GM19025 (cell line): ENCODE data around the gene ARHGAP9.

ENCODE experiments used
- ATAC-seq: cut with Tn5 transposase; IDR thresholded peaks from one replicate; pipeline ENCODE4 v1.9.1; 2021; ENCODE audit warnings: mild to moderate bottlenecking, low read depth, moderate library complexity; ENCODE audit not compliant: unreplicated experiment

ARHGAP9 gene

DNA sequence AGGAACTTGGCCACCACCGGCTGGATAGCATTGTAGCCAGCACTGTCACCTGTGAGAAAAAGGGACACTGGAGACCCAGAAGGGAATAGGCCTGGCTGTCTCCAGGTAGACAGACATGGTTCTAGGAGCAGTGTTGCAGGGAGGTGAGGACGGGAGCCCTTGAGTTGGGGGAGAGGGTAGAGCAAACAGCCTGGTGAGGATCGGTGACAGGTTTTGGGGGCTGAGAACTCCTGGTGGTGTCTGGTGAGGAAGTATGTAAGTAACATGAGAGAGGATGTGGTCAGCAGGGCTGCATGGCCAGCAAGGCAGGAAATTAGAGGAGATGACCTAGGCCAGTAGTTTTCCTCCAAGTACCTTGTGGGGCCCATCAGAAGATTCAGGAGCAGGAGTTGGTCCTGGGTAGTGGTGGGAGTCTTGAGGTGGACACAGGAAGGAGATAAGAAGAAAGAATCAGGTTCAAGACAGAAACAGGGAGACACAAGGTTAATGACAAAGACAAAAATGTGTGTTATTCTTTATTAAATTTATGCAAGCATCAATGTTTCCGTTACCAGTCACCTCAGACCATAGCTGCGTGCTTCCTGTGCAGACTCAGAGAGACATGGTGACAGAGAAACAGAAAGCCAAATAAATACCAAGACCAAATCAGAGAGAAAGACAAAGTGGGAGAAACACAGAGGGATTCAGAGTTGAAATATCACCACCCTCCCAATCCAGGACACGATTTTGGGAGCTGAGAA lies at the start of gene ARHGAP9:
ARHGAP9 (minus strand) TSS at position 491 of the 740 bp plus-strand sequence; CDS start at position 31, 460 bp downstream.
- no peak for ATAC-seq

DNA sequence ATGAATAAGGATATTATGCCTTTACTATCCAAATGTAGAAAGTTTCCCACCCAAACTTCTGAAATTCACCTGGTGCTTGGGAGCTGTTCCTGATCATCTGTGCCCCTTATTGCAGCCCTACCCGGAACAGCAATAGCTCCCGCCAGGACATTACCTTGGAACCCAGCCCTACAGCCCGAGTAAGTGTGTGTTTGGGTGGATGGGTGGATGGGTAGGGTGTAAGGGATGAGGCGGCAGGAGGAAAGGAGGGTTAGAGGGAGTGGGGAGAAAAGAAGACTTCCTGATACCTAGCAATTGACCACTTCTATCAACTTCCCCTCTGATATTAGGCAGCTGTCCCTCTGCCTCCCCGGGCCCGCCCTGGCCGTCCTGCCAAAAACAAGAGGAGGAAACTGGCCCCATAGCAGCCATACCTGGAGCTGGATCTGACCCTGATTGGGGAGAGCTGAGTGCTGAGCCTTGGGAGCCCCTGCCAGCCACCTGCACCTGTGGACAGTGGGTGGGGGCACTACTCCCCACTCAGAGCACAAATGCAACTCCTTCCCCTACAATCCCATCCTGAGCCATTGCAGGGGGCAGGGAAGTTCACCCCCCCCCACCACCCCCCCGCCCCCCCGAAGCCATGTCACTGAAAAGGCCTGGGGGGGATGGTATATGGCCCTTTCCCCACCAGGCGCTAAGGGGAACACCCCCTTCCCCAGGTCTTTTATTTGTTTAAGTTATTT lies 49.3 kb upstream of the ARHGAP9 start:
- no peak for ATAC-seq

DNA sequence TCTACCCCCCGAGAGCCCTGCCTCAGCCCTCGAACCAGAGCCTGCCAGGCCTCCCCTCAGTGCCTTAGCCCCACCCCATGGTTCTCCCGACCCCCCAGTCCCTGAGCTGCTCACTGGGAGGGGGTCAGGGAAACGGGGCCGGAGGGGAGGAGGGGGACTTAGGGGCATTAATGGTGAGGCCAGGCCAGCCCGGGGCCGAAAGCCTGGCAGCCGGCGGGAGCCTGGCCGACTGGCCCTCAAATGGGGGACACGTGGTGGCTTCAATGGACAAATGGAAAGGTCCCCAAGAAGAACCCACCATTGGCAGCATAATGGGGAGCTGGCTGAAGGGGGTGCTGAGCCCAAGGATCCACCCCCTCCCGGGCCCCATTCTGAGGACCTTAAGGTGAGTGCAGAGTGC lies 48.5 kb upstream of the ARHGAP9 start:
- ATAC-seq, result no peak

DNA sequence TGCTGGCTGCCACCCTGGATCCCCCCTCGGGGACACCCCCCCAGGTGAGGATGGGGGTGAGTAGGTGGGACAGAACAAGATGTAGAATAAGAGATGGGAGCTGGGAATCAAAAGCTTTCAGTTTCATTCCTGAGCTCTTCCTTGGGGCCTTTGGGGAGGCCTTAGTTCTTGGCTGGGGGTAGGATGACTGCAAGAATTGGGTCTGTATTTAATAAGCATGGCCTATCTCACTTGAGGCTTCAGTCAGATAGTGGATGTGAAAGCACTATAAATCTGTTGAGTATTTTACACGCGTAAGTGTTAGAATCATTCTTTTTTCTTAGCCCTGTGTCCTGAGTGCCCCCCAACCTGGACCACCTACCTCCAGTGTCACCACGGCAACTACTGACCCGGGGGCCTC lies 47.5 kb upstream of the ARHGAP9 start:
- ATAC-seq, result no peak

DNA sequence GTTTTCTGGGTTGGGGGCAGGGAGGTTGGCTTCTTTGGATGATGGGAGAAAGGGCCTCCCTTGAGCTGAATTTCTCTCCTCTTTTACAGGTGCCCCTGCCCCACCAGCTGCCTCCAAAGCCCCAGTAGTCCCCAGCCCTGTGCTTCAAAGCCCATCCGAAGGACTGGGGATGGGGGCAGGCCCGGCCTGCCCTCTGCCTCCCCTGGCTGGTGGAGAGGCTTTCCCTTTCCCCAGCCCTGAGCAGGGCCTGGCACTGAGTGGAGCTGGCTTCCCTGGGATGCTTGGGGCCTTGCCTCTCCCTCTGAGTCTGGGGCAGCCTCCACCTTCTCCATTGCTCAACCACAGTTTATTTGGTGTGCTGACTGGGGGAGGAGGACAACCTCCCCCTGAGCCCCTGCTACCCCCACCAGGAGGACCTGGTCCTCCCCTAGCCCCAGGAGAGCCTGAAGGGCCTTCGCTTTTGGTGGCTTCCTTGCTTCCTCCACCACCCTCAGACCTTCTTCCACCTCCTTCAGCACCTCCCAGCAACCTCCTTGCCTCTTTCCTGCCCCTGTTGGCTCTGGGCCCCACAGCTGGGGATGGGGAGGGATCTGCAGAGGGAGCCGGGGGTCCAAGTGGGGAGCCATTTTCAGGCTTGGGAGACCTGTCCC lies 46.9 kb upstream of the ARHGAP9 start:
- ATAC-seq, result no peak

DNA sequence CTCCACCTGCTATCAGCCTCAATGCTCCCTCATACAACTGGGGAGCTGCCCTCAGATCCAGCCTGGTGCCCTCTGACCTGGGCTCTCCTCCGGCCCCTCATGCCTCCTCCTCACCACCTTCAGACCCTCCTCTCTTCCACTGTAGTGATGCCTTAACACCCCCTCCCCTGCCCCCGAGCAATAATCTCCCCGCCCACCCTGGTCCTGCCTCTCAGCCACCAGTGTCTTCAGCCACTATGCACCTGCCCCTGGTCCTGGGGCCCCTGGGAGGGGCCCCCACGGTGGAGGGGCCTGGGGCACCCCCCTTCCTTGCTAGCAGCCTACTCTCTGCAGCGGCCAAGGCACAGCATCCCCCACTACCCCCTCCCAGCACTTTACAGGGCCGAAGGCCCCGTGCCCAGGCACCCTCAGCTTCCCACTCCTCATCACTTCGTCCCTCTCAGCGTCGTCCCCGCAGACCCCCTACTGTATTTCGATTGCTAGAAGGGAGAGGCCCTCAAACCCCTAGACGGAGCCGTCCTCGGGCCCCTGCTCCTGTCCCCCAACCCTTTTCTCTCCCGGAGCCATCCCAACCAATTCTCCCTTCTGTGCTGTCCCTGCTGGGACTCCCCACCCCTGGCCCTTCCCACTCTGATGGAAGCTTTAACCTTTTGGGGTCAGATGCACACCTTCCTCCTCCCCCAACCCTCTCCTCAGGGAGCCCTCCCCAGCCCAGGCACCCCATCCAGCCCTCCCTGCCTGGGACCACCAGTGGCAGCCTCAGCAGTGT lies 46.1 kb upstream of the ARHGAP9 start:
- no peak for ATAC-seq

DNA sequence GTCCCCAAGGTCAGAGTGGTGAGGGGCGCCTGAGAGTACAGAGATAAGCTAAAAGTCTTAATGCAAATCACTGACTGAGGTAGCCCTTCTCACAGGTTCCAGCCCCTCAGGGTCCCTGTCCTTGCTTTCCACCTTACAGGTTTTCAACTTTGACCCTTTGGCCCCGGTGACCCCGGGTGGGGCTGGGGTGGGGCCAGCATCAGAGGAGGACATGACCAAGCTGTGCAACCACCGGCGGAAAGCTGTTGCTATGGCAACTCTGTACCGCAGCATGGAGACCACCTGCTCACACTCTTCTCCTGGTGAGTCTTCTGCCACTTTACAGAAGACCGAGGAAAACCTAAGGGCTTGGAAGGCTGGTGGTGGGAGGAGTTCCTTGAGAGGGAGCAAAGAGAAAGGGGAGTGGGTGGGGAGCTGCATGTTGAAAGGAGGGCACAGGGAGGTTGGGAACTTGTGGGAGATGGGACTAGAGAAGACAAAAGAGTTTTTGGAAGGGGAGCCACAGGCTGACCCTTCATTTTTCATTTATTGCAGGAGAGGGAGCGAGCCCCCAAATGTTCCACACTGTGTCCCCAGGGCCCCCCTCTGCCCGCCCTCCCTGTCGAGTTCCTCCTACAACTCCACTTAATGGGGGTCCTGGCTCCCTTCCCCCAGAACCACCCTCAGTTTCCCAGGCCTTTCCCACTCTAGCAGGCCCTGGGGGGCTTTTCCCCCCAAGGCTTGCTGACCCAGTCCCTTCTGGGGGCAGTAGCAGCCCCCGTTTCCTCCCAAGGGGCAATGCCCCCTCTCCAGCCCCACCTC lies 45.3 kb upstream of the ARHGAP9 start:
- ATAC-seq, result no peak

DNA sequence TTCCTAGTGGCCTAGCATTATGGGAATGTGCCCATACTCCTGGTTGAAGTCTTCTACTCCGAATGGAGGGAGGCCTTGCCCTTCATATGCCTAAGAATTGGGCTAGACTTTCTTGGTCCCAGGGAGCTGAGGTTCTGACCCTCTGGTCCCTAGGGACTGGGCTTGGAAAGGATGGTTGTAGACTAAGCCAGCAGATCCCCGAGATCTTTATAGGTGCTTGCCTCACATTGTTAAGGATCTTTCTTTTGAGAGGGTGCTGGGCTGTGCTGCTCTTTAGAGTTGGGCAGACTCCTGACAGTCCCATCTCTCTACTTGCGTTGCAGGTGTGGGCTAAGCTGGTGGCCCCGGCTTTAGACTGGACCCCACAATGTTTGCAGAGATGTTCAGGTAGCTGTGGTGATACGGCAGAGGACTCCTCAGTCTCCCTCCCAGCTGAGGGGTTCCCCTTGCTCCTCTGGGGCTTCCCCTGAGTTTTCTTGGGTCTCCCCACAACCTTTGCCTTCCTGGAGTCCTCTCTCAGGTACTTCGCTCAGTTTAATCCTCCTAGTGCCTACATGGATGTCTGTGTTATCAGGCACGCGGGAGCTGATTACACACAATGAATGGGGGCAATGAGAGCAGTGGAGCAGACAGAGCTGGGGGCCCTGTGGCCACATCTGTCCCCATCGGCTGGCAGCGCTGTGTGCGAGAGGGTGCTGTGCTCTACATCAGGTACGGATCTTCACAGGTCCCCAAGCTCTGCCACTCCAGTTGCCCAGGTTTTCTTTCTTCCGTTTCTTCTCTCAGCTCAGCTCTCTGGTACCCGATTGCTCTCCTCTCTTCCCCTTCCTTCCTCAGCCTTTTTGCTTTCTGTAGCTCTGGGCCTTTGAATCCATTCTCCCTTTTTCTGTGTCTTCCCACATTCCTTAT lies 44.3 kb upstream of the ARHGAP9 start:
- no peak for ATAC-seq

DNA sequence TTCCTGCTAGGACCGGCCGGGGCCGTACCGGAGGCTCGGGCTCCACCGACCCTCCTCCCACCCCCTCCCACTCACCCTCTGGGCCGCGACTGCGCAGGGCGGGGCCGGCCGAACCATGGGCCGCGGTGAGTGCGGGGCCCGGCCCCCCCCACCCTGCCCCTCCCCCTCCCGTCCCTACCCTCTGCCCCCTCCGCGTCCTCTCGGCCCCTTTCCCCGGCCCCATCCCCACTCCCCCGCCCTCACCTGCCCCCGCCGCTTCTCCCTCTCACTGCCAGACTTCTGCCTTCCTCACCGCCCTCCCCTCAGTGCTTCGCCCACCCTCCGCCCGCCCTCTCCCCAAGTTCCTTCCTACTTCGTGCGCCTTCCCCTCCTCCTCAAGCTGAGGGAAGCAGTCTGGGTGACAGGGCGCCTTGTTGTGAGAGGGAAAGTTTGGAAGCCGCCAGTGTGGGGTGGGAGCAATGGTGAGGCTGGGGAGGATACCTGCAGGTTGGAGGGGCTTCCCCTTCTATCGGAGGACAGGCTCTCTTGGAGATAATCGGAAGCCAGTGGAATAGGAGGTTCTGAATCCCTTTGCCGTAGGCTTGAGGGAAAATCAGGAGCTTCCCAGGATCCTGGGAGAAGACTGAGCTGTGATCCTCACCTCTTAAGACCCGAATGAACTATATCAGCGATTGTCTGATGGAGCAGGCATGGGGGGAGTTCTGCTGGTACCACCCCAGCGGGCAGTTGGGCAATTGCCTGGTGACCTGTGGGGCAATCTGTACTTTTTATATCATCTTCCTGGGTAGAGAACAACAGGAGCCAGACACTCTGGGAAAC lies 43.4 kb upstream of the ARHGAP9 start:
- ATAC-seq, result no peak

DNA sequence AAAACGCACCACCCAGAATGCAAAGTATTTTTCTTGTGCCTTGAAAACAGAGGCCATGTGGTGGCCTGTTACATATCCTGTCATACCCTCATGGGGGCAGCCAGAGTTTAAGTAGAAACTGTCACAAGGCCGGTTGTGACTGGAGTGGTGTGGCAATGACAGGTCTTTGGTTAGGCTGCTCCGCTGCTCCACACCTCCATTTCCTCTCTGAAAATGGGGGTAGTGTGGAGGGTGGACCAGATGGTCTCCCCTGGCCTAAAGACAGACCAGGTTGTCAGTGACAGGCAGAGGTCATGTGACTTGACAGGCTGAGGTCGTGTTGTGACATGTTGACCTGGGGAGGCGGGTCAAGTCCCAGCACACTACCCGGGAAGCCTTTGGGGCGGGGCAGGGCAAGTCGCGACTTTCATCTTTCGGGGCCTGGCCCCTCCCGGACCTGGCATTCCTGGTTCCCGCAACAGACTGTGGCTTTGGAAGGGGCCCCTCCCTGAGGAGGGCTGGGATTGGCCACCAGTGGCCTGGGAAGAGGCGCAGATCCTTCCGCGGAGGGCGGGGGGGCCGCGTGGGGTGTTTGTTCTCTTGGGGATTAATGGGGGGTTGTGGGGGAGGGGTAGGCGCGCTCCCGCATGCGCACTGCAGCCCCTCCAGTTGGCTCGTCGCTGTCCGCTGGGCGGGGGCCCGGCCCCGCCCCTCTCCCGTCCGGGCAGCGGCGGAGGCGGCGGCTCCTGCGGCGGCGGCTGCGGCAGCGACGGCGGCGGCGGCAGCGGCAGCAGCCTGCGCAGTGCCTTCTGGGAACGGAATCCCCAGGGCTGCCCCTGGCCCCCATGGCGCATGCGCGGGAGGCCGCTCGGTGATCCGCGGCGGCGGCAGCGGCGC lies 42.6 kb upstream of the ARHGAP9 start, which contains the start of gene MBD6:
MBD6 (plus strand) TSS at position 814 of the 876 bp plus-strand sequence. CDS start 1,480 bp downstream, outside the sequence.
- peak; percentile 30 for ATAC-seq

DNA sequence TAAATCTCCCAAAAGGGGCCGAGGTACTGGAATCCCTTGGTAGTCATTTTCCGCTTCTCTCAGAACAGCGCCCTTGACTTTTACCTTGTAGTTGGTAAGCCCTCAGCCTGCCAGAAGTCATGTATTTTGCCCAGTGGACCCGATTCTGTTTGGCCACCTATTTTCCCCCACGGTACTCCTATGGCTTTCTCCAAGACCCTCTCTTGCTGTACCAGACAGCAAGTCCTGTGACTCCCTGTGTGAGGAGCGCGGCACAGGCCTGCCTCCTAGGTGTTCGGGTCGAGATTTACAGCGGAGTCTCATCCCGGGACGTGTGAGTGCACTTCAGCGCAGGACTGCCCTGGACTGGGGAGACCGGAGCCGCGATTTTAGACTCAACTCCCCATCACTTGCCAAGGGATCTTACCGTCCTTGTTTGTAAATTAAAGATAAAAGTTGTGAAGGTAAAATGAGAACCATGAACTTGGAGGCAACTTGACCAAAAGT lies 41.9 kb upstream of the ARHGAP9 start:
- no peak for ATAC-seq

DNA sequence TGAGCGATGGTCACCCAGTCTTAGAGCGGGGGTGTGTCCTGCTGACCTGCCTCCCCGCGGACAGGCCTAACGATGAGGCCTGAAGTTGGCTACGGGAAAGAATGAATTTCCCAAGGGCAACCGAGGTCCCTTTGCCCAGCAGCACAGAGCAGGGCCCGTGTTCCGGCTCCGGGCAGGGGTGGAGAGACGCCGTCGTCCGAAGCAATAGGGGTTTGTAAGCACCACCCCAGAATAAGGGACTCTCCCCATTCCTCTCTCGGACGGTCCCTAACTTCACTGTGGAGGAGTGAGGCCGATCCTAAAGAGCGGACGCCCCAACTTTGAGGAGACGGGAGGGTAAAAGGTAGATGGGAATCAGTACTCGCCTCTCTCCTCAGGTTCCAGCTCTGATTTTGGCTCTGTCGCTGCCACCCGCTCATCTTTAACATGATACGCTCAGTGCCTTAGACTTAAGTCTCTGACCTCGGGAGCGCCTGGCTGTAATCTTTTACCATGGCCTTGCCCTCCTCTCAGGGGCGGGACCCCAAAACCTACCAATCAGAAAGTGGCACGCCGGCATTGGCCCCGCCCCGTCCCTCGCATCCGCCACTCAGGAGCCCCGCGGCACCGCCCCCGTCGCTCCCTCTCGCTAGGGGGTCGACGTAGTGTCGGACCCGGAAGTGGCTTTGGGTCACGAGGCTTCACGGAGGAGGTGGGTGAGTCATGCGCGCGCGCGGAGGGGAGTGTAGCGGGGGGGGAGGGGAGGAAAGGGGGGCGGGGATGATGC lies 40.6 kb upstream of the ARHGAP9 start, which contains the start of gene DDIT3:
DDIT3 (minus strand) TSS at position 462 of the 766 bp plus-strand sequence. CDS start 3,108 bp downstream, outside the sequence.
- peak; percentile 61 for ATAC-seq

DNA sequence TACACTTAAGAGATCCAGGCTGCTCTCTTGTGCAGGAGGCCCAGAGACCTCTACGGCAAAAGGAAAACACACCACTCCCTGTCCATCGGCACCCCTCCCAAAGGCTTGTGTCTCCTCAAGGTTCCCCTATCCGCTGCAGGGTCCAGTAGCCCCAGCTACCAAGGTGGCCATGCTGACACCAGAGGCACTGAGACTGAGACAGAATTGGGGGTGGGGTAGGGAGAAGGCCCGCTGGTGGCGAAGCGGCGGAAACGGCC lies 40.1 kb upstream of the ARHGAP9 start:
- ATAC-seq, result peak; percentile 0

DNA sequence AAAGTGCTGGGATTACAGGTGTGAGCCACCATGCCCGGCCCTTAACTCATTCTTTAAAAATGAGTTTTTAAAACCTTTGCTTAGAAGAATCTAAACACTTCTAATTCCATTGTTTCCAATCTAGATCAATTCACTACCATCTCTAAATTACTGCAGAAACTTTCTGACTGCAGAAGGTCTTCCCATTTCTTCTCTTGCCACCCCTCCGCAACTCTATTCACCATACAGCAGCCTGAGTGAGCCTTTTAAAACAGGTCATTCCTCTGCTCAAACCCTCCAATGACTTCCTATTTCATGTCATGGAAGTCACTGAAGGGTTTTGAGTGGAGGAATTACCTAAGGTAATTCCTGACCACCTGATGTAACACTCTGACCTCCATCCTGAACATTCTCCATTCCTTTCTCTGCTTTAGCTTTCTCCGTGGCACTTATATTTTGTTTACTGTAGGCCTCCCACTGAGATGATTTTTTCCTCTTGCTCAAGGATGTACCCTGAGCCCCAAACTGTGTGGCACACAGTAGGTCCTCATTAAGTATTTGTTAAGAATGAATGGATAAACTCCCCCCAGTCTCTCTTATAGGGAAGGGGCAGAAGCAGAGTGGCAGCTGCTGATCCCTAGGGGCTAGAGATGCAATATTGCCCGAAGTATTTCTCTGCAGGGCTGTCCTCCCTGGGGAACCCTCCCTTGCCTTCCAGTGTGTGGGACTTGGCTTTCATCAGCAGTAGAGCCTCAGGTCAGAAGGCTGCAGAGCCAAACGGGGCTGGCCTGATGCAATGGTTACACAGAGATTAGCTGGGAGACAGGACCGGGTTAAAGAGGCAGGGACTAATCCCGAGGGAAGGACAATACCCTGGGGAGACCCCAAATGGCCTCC lies 39.5 kb upstream of the ARHGAP9 start:
- no peak for ATAC-seq

DNA sequence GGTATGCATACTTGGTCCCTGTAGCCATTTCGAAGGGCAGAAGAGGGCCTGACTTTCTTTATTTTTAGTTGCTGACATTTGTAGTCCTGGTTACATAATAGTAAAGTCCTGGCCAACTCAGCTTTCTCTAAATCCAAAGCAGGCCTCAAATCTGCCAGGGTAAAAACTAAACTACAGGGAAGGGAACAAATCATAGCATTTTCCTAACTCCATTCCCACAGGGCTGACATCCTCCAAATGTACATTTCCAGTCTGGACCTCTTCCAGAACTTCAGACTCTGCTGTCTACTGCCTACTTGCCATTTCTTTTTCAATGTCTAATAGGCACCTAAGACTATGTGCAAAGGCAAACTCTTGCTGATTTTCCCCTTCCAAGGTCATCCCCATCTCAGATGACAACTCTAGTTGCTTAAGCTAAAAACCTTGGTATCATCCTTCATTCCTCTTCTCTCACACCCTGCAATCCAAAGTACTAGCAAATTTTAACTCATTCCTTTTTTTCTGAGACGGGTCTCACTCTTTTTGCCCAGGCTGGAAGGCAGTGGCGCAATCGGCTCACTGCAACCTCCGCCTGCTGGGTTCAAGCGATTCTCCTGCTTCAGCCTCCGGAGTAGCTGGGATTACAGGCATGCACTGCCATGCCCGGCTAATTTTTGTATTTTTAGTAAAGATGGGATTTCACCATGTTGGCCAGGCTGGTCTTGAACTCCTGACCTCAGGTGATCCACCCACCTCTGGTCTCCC lies 38.7 kb upstream of the ARHGAP9 start:
- ATAC-seq, result no peak
